Spinal cord (tissue), 10 donors: ENCODE data around the gene GSTM2. TPM values are rescaled to one million over a fixed set of nuclear protein-coding genes. Genes with fewer than 3 reads are reported as not detected.

ENCODE experiments used
- DNase-seq, 6 donors: peaks; one replicate each; pipeline versions ENCODE4 v3.0.0 to v3.0.0-alpha.2; 2013 to 2015; ENCODE audit warnings: low spot score in 6 of 6, low read depth in 4 of 6
- H3K27ac ChIP-seq: one replicate; pipeline ENCODE4 v1.5.1; 2013; ENCODE audit warnings: low read depth, low read length, control low read depth
- H3K27me3 ChIP-seq: one replicate; pipeline ENCODE4 v1.6.1; 2013; ENCODE audit warnings: low read length; ENCODE audit not compliant: control insufficient read depth, insufficient read depth
- H3K36me3 ChIP-seq: one replicate; pipeline ENCODE4 v1.6.1; 2013; ENCODE audit warnings: low read length; ENCODE audit not compliant: control insufficient read depth, insufficient read depth
- H3K4me1 ChIP-seq: one replicate; pipeline ENCODE4 v1.6.1; 2013; ENCODE audit warnings: low read length; ENCODE audit not compliant: control insufficient read depth, insufficient read depth
- H3K4me3 ChIP-seq: one replicate; pipeline ENCODE4 v1.5.1; 2013; ENCODE audit warnings: low read depth, low read length, control low read depth
- H3K9me3 ChIP-seq: one replicate; pipeline ENCODE4 v1.6.1; 2013; ENCODE audit warnings: low read length; ENCODE audit not compliant: control insufficient read depth, insufficient read depth
- WGBS: methylation state at CpG from one replicate; pipeline ENCODE4 v1.1.5; 2013; ENCODE audit warnings: missing lambda C conversion rate; ENCODE audit not compliant: insufficient coverage; 5-methylcytosine and 5-hydroxymethylcytosine counted together
- long read RNA-seq, 4 donors: transcript quantifications; one replicate each; lab custom pipeline, GENCODE V29; 2026
- polyA plus RNA-seq, 2 donors: library from polyadenylated mRNA; unstranded; fragments of 120-200 nt; gene quantifications; one replicate each; pipeline ENCODE4 v1.2.1, GENCODE V29; 2013; ENCODE audit not compliant: insufficient read length in 2 of 2
- total RNA-seq, 2 donors: library from RNA; depleted of rRNA in 1 of 2; stranded (reverse); fragments of 120-200 nt in 1 of 2; fragments of >200 nt in 1 of 2; gene quantifications; one replicate each; pipeline versions ENCODE4 v1.2.3 to v1.2.4, GENCODE V29; 2013 to 2014
- donor health status: healthy.

The GSTM2 gene
- total RNA-seq = 10 to 100 TPM; 50.6 to 86.2 TPM
- polyA plus RNA-seq = 100 to 1,000 TPM; 184 to 212 TPM
- long read RNA-seq, donor 1, full-length matches to known transcripts = 50 of 61 reads
- long read RNA-seq, donor 1, partial matches to known transcripts = 11 of 61 reads
- long read RNA-seq, donor 1, other reads (novel, unspliced or antisense) = 0 of 61 reads
- long read RNA-seq, donor 2, full-length matches to known transcripts = 30 of 35 reads
- long read RNA-seq, donor 2, partial matches to known transcripts = 5 of 35 reads
- long read RNA-seq, donor 2, other reads (novel, unspliced or antisense) = 0 of 35 reads
- long read RNA-seq, donor 3, transcript GSTM2-201 (8 exons, 1,157 nt) = major isoform, 22 of 31 reads
- long read RNA-seq, donor 3, partial matches to known transcripts = 0 of 31 reads
- long read RNA-seq, donor 3, other reads (novel, unspliced or antisense) = 0 of 31 reads
- long read RNA-seq, donor 4, full-length matches to known transcripts = 77 of 84 reads
- long read RNA-seq, donor 4, partial matches to known transcripts = 0 of 84 reads
- long read RNA-seq, donor 4, other reads (novel, unspliced or antisense) = 7 of 84 reads

DNA sequence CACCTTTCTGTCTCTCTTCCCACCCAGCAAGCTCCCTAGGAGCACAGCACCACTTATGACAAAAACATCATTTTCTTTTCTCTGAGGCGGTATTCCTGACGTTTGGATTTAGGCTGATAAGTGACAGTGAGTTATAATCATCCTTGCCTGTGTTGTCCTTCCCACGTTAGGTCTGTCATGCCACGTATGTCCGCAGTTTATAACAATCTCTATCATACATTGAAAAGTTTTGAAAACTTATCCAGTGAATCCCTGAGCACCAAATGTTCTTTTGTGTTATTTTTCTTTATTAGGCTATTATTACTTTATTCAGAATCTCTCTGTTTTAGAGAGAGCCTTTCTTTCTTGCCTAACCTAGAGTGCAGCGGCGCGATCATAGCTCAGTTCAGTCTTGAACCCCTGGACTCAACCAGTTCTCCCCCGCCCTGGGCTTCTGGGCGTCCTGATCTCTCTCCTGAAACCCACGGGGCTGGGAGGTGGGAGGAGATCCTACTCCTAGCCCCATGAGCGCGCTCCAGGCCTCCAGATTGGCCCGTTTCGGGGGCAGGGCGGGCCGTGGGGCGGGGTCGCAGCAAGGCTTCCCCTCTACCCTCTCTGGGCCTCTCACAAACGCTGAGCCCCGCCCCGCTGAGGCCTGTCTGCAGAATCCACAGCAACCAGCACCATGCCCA lies at the start of gene GSTM2:
Gene GSTM2 (plus strand): TSS at position 606 of the 671 bp plus-strand sequence. CDS start 59 bp downstream, at position 665.
- WGBS = 0% methylated on average over 12 of the region's 22 CpGs
- Histone ChIP-seq H3K4me1 (peaks cover 18% of the 10 kb centered on the region), H3K27me3 (no peaks in the 10 kb centered on the region), H3K27ac (peak within 1 kb of the TSS; percentile 25), H3K4me3 (peak within 1 kb of the TSS; percentile 60), H3K36me3 (peaks cover 11% of the 10 kb centered on the region), H3K9me3 (no peaks in the 10 kb centered on the region)
- peak; percentile 62 to 96 (median 80) for DNase-seq

DNA sequence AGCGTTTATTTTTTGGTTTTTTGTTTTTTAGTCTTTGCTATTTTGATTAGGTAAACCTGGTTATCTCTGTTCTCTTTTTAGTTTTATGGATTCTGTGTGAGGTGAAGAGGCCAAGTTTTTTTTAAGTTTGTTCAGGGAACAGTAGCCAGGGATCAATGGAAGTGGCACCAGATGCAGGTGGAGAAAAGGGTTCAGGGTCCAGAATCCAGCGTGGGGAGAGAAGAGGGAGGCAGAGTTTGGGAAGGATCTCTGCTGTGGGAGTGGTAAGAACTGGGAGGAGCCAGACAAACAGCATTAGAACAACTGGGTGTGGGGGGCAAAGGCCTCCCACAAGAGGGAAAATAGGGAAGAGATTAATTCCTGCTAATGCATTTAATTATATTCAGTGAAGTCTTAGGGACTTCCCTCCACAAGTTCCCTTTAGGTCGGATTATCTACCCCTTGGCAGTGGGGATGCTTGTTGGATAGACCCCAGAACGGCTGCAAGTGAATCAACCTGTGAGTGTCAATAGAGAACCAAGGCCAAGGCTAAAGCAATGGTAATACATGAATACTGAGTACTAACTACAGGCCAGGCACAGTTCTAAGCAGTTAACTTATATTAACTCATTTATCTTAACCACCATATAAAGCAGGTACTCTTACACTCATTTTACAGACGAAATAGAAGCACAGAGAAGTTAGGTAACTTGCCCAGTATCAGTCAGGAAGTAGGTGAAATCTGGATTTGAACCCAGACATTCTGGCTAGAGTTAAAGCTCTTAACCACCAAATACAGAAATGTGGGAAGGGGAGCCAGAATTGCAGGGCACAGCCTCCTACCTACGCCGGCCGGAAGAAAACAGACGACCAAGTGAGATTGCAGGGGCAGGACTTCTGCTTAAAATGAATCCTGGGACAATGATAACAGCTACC lies 48.9 kb upstream of the GSTM2 start:
- Histone ChIP-seq H3K9me3 (no peaks in the 10 kb centered on the region), H3K27ac (peak overlapping the region; percentile 37), H3K4me3 (peak overlapping the region; percentile 83), H3K4me1 (peaks cover 46% of the 10 kb centered on the region), H3K36me3 (peaks cover 7% of the 10 kb centered on the region), H3K27me3 (no peaks in the 10 kb centered on the region)
- 27% methylated on average over 5 of the region's 9 CpGs for WGBS
- DNase-seq = no peak

DNA sequence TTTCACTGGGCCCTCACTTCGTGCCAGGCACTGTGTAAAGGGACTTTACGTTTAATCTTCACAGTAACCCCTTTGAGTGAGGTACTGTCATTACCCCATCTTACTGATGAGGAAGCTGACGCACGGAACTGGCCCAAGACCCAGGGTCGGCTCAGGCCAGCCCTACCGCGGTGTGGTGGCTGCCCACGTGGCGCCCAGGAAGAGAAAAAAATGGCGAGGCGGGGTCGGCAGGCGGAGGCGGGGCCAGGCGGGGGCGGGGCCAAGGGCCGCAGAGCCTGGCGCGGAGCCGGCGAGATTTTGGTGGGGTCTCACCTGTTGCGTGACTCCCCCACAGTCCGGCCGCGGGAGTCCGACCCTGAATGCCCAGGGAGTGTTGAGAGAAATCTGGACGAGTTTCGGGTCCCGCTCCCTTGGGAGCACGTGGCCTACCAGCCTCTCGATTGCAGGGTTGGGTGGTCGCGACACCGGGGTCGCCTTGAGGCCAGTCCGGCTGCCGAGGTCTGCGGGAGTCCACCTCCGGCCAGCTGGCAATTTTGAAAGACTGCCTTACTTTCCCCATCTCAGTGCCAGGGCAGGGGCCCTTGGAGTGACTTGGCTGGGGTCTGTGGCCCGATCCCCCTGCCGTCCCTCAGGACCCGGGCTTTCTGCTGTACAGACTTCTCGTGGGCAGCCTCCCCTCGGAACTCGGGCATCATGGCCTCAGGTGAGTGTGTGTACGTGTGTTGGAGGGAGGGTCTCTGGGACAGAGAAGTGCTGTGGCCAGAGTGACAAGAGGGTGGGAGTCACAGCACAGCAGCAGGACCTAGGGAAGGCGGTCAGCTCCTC lies 48.1 kb upstream of the GSTM2 start, which contains the start of the genes AMPD2 and GNAT2:
Gene AMPD2 (plus strand): TSS at position 262 of the 825 bp plus-strand sequence. CDS start 1,339 bp downstream, outside the sequence.
Gene GNAT2 (minus strand): TSS at position 41 of the 825 bp plus-strand sequence. CDS start 6,746 bp downstream, outside the sequence.
- no peaks in the 10 kb centered on the region for H3K9me3 ChIP-seq
- peak within 1 kb of the TSS; percentile 83 for H3K4me3 ChIP-seq
- peak within 1 kb of the TSS; percentile 94 for H3K27ac ChIP-seq
- H3K27me3 ChIP-seq = no peaks in the 10 kb centered on the region
- H3K36me3 ChIP-seq = peaks cover 13% of the 10 kb centered on the region
- DNase-seq = peak in 3 of 6 donors; percentile 18 to 79 (median 77)
- peaks cover 55% of the 10 kb centered on the region for H3K4me1 ChIP-seq
- WGBS = under 1% methylated on average over 45 of the region's 47 CpGs

DNA sequence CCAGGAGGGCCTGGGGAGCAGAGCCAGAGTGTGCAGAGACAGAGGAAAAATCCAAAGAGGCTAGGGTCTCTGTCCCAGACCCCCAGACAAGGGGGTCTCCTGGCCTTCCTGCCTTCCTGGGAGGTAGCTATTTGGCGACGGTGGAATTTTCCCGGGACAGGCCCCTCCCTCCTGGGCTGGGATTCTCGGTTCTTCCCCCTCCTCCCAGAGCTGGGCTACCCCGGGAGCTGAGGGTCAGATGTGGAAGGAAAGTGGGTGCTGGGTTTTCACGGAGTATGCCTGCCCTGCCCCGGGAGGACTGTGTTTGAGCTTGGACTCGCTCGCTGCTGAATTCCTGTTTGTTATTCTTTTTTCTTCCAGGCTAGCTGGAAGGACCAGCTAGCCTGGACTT lies 47.5 kb upstream of the GSTM2 start:
- Histone ChIP-seq H3K9me3 (no peaks in the 10 kb centered on the region), H3K4me1 (peaks cover 61% of the 10 kb centered on the region), H3K36me3 (peaks cover 18% of the 10 kb centered on the region), H3K27ac (peak overlapping the region; percentile 94), H3K27me3 (no peaks in the 10 kb centered on the region), H3K4me3 (peak overlapping the region; percentile 83)
- no peak for DNase-seq
- WGBS = 0% methylated on average over 3 of the region's 9 CpGs

DNA sequence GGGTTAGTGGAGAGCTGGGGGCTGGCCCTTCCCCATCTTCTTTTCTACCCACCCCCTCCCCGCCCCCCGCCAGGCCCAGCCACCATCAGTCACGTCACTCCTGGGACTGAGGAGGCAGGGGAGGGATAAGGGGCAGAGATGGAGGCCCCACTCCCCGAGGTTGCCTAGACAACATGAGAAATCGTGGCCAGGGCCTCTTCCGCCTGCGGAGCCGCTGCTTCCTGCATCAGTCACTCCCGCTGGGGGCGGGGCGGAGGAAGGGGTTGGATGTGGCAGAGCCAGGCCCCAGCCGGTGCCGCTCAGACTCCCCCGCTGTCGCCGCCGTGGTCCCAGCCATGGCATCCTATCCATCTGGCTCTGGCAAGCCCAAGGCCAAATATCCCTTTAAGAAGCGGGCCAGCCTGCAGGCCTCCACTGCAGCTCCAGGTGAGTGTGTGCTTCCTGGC lies 47.0 kb upstream of the GSTM2 start:
- WGBS = under 1% methylated on average over 16 of the region's 18 CpGs
- peak in 5 of 6 donors; percentile 74 to 97 (median 86) for DNase-seq
- Histone ChIP-seq H3K27me3 (no peaks in the 10 kb centered on the region), H3K4me1 (peaks cover 64% of the 10 kb centered on the region), H3K36me3 (peaks cover 23% of the 10 kb centered on the region), H3K27ac (peak overlapping the region; percentile 94), H3K4me3 (peak overlapping the region; percentile 83), H3K9me3 (no peaks in the 10 kb centered on the region)

DNA sequence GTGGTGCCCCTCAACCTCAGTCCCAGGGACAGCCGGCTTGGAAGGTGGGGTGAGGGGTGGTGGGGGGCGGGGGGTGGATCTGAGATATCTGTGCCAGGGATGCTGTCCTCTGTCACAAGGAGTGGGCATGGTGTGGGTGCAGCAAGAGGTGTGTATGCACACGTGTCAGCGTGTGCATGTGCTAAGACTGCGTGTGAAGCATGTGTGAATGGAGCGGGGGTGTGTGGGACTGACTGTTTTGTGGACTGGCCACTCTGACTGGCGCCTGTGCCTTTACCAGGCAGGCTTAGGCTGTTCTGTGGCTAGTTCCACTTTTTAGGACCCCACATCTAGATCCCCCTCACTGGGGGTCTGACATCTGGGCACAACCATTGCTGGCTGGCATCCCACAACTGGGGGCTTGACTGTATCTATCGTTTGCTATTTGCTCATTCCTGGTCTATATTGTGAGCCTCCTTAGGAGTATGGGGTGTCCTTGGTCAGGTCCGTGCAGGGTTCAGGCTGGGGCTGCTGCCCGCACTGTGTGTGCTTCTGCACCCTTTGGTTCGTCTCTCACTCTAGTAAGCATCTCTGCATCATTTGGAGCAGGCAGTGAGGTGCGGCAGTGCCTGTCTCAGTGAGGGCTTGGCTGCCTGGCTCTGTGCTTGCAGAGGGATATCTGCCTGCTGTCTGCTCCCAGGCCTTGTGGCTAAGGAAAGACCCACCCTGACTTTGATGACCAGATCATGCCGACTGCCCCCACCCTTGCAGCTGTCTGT lies 46.3 kb upstream of the GSTM2 start:
- Histone ChIP-seq H3K36me3 (peaks cover 30% of the 10 kb centered on the region), H3K9me3 (no peaks in the 10 kb centered on the region), H3K4me3 (peak overlapping the region; percentile 83), H3K27me3 (no peaks in the 10 kb centered on the region), H3K27ac (peak overlapping the region; percentile 94), H3K4me1 (peaks cover 64% of the 10 kb centered on the region)
- WGBS = 33% methylated on average over 8 of the region's 13 CpGs
- DNase-seq = no peak

DNA sequence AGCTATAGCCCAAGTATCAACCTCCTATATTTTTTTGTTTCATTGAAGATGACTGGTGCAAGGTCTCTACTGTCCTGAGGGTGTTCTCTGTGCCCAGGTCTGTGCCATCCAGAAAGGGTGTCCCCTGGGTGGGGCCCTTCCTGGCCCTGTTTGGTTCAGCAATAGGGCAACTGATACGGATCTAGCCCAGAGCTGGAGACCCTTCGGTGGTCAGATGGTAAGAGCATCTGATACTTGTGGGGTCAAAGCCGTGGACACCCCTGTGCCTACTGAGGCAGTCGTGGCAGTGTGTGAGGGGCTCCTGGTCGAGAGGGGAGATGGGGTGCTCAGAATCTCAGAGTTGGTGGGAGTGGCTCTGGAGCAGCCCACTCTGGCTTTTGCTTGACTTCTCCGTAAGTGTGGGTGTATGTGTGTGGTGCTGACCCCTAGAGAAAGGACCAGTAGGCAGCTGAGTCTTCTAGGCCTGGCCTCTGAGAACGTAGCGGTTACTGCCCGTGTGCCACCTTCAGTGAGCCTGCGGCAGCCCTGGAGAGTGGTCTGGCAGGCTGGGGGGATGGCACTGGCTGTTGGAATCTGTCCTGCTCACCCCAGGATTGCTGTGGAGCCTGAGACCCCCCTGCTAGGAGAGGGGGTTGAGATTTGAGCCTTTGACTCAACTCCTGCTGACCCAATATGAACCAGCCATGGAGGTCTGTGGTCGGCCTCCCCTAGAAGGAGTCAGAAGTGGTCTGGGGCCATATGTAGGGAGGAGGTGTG lies 45.5 kb upstream of the GSTM2 start:
- 78% methylated on average over 10 of the region's 11 CpGs for WGBS
- H3K27ac ChIP-seq = no peak overlapping the region
- no peaks in the 10 kb centered on the region for H3K9me3 ChIP-seq
- H3K4me1 ChIP-seq = peaks cover 64% of the 10 kb centered on the region
- H3K27me3 ChIP-seq = no peaks in the 10 kb centered on the region
- no peak overlapping the region for H3K4me3 ChIP-seq
- no peak for DNase-seq
- peaks cover 38% of the 10 kb centered on the region for H3K36me3 ChIP-seq
